ENCODE data around the gene PACSIN3. TPM values are rescaled to one million over a fixed set of nuclear protein-coding genes. Genes with fewer than 3 reads are reported as not detected.

Gene PACSIN3
- total and polyA plus RNA-seq, 2 of the 8 experiments (the other 6 are each of a cell fraction or from before 2014, with no cell fraction given) = 23.8 to 47.2 TPM

- no peaks in the 10 kb centered on the region; the same call in 1 of the 2 replicates for H3K79me1 ChIP-seq (ENCODE audit: low read depth, low read length)
- H3K18ac ChIP-seq (ENCODE audit: extremely low read depth, low read length) = no peak overlapping the region
- no peak overlapping the region for H2BK20ac ChIP-seq (ENCODE audit: low read length)
- FAIRE-seq (no peak), DNase-seq (ENCODE audit: low read depth in 1 of 2, low spot score in 2 of 2) (no peak)
- H3K23ac ChIP-seq (ENCODE audit: insufficient read length) = no peak overlapping the region
- TF ChIP-seq CTCF (IDR thresholded peaks at IDR 0.05; ENCODE audit: control extremely low read depth in 1 of 3, insufficient read depth in 1 of 3, low read depth in 1 of 3, low read length in 3 of 3) (no peak), RXRA (IDR thresholded peaks at IDR 0.05; ENCODE audit: insufficient read depth, low read depth, low read length) (no peak), SP4 (IDR thresholded peaks at IDR 0.05; ENCODE audit: low read length) (no peak), KDM5A (IDR thresholded peaks at IDR 0.05; ENCODE audit: low read length) (no peak), SAP30 (IDR thresholded peaks at IDR 0.05; ENCODE audit: insufficient read depth, insufficient replicate concordance, low read length) (no peak)
- no peak overlapping the region for H4K8ac ChIP-seq (ENCODE audit: extremely low read depth, insufficient read depth, low read length)
- peaks cover 26 to 52% (median 38%) of the 10 kb centered on the region in 4 experiments; a peak in 7 of 8 replicates for H3K36me3 ChIP-seq (ENCODE audit: control insufficient read depth in 2 of 4, insufficient read depth in 4 of 4, low read length in 3 of 4)
- ChIA-PET CTCF (ENCODE audit: partially characterized antibody) (interaction anchor here (0.6 to 1.3 kb wide), 4 partner anchors 14 to 184 kb away, joined by 3 to 5 read pairs (median 4); no protein-coding TSS in a partner anchor), POLR2A (ENCODE audit: partially characterized antibody) (interaction anchor here (1.0 to 1.3 kb wide), 2 partner anchors 9 to 10 kb away, joined by 4 to 5 read pairs; no protein-coding TSS in a partner anchor)
- H3K4me2 ChIP-seq (ENCODE audit: insufficient read depth in 1 of 2, low read depth in 2 of 2, low read length in 2 of 2) = no peak overlapping the region
- H3K14ac ChIP-seq (ENCODE audit: insufficient read length) = no peak overlapping the region
- no peak overlapping the region for H3K9ac ChIP-seq (replicated peaks in 1 of 4; ENCODE audit: extremely low read depth in 1 of 4, low read depth in 3 of 4, low read length in 3 of 4)
- H2BK5ac ChIP-seq (ENCODE audit: low read depth, low read length) = no peak overlapping the region
- WGBS, 2 experiments (ENCODE audit: extremely low coverage in 1 of 2, insufficient coverage in 1 of 2, insufficient read length in 1 of 2, insufficient replicate concordance in 2 of 2, low coverage in 1 of 2, low lambda C conversion rate in 2 of 2, missing lambda C conversion rate in 1 of 2) = 88% methylated on average over 16 of the region's 16 CpGs; no CpG with 5 or more reads in 1 of the 2 experiments
- H3K56ac ChIP-seq (replicated peaks; ENCODE audit: insufficient read length, low read depth, low read length) = no peak overlapping the region
- H3K9me3 ChIP-seq (ENCODE audit: insufficient read depth in 2 of 2, low read depth in 1 of 2, low read length in 1 of 2) = no peaks in the 10 kb centered on the region
- H4K20me1 ChIP-seq (replicated peaks in 1 of 2; ENCODE audit: control insufficient read depth in 1 of 2, insufficient read depth in 2 of 2, low read length in 2 of 2) = peaks cover 3 to 10% of the 10 kb centered on the region in 2 experiments
- H3K4me1 ChIP-seq (replicated peaks in 1 of 4; ENCODE audit: control insufficient read depth in 3 of 4, insufficient read depth in 4 of 4, low read length in 3 of 4) = no peaks in the 10 kb centered on the region
- no peak overlapping the region for H3K4me3 ChIP-seq (ENCODE audit: extremely low read depth in 1 of 4, insufficient read depth in 2 of 4, low read depth in 3 of 4, low read length in 4 of 4)
- H3K79me2 ChIP-seq (ENCODE audit: control insufficient read depth in 1 of 2, insufficient read depth in 2 of 2, low read length in 2 of 2) = no peaks in the 10 kb centered on the region
- no peak overlapping the region for H2AFZ ChIP-seq (ENCODE audit: low read length)
- no peak overlapping the region for H4K91ac ChIP-seq (replicated peaks; ENCODE audit: insufficient read length, low read length)
- no peak overlapping the region for H2BK12ac ChIP-seq (ENCODE audit: low read depth, low read length)
- H2BK120ac ChIP-seq (replicated peaks; ENCODE audit: low read depth, low read length) = no peak overlapping the region
- no peaks in the 10 kb centered on the region for H3K23me2 ChIP-seq (ENCODE audit: low read depth, low read length)
- no peak overlapping the region for H3K4ac ChIP-seq (replicated peaks; ENCODE audit: insufficient read length, low read depth, low read length)
- H3K27ac ChIP-seq (ENCODE audit: low read depth, low read length) = no peak overlapping the region
- no peak overlapping the region for H2AK5ac ChIP-seq (ENCODE audit: low read depth, low read length)
- H3K27me3 ChIP-seq (replicated peaks in 1 of 4; ENCODE audit: control insufficient read depth in 3 of 4, extremely low read depth in 1 of 4, insufficient read depth in 3 of 4, low read length in 3 of 4) = no peaks in the 10 kb centered on the region
- no peak overlapping the region for H2BK15ac ChIP-seq (ENCODE audit: low read length)
- H4K5ac ChIP-seq (ENCODE audit: insufficient read length, low read depth, low read length) = no peak overlapping the region
Measured at GRCh38 chr11:47165253-47165840, 20.9 kb downstream of the PACSIN3 start.
